OCI-LY3 (cell line): ENCODE results near the gene ARHGAP4.

ENCODE experiments used
- H2AFZ ChIP-seq: fragments of 200-600, 300-600 bp; shearing (Covaris generic); 2 replicates; pipeline ENCODE4 v1.6.0; 2014; ENCODE audit warnings: antibody characterized with exemption, low read depth, low read length
- H3K27ac ChIP-seq: fragments of 200-600, 300-600 bp; sonication (generic); 2 replicates; pipeline ENCODE4 v1.5.1; 2014; ENCODE audit warnings: mild to moderate bottlenecking, low read length, moderate library complexity, mixed read lengths
- H3K27me3 ChIP-seq: fragments of 200-600, 300-600 bp; sonication (generic); 2 replicates; pipeline ENCODE4 v1.6.1; 2014; ENCODE audit warnings: low read depth, low read length, mixed read lengths
- H3K36me3 ChIP-seq: fragments of 200-600, 300-600 bp; sonication (generic); replicated peaks from 2 replicates; pipeline ENCODE3; 2014; ENCODE audit warnings: low read depth, low read length, mixed read lengths
- H3K4me1 ChIP-seq: fragments of 300-600, 200-600 bp; sonication (generic); 2 replicates; pipeline ENCODE4 v1.6.1; 2014; ENCODE audit warnings: low read length, mixed read lengths
- H3K4me2 ChIP-seq: fragments of 200-600, 300-600 bp; sonication (generic); 2 replicates; pipeline ENCODE4 v1.6.1; 2014; ENCODE audit warnings: low read length, mixed read lengths
- H3K4me3 ChIP-seq: fragments of 300-600, 200-600 bp; sonication (generic); 2 replicates; pipeline ENCODE4 v1.5.1; 2014; ENCODE audit warnings: antibody characterized with exemption, mild to moderate bottlenecking, low read length, moderate library complexity
- H3K79me2 ChIP-seq: fragments of 300-600, 200-600 bp; shearing (Covaris generic); 2 replicates; pipeline ENCODE4 v1.6.1; 2014; ENCODE audit warnings: mild to moderate bottlenecking, low read length, mixed read lengths
- H3K9ac ChIP-seq: fragments of 300-600, 200-600 bp; shearing (Covaris generic); 2 replicates; pipeline ENCODE4 v1.6.0; 2014; ENCODE audit warnings: mild to moderate bottlenecking, low read length, moderate library complexity
- H3K9me3 ChIP-seq: fragments of 200-600, 300-600 bp; shearing (Covaris generic); 2 replicates; pipeline ENCODE4 v1.6.1; 2014; ENCODE audit warnings: low read length, mixed read lengths; ENCODE audit not compliant: insufficient read depth
- H4K20me1 ChIP-seq: fragments of 200-600, 300-600 bp; sonication (generic); 2 replicates; pipeline ENCODE4 v1.6.1; 2016; ENCODE audit warnings: low read length, mixed read lengths; ENCODE audit not compliant: insufficient read depth
- CTCF ChIP-seq: fragments of 200-600, 300-600 bp; sonication (generic); IDR thresholded peaks from 2 replicates; pipeline ENCODE4 v1.5.1; 2014; ENCODE audit warnings: antibody characterized with exemption, low read length, low read depth
- EZH2phosphoT487 ChIP-seq: fragments of 200-600 bp; shearing (Covaris generic); IDR thresholded peaks from 2 replicates; pipeline ENCODE4 v1.6.1; 2018; ENCODE audit warnings: antibody characterized with exemption, mixed run types, low read depth

ARHGAP4 gene

GRCh38 chrX:153953892-153954557 lies 28.0 kb upstream of the ARHGAP4 start:
- no peak for TF ChIP-seq EZH2phosphoT487
- TF ChIP-seq CTCF, result no peak
- Histone ChIP-seq H3K4me2 (no peak overlapping the region), H4K20me1 (no peaks in the 10 kb centered on the region), H3K9ac (no peak overlapping the region), H3K4me3 (no peak overlapping the region), H3K36me3 (peaks cover 55% of the 10 kb centered on the region), H3K4me1 (peaks cover 8% of the 10 kb centered on the region), H3K79me2 (peaks cover 8% of the 10 kb centered on the region; the same call in 1 of the 2 replicates), H3K27ac (no peak overlapping the region), H3K9me3 (no peaks in the 10 kb centered on the region), H3K27me3 (no peaks in the 10 kb centered on the region), H2AFZ (no peak overlapping the region)

GRCh38 chrX:153953342-153953830 lies 27.3 kb upstream of the ARHGAP4 start:
- Histone ChIP-seq H3K4me3 (no peak overlapping the region), H4K20me1 (no peaks in the 10 kb centered on the region), H3K9ac (peak overlapping the region; percentile 60; the same call in 1 of the 2 replicates), H3K4me2 (peak overlapping the region; percentile 49), H3K79me2 (peaks cover 8% of the 10 kb centered on the region; the same call in 1 of the 2 replicates), H3K27me3 (no peaks in the 10 kb centered on the region), H3K4me1 (peaks cover 8% of the 10 kb centered on the region), H3K36me3 (peaks cover 55% of the 10 kb centered on the region), H3K27ac (peak overlapping the region; percentile 77), H3K9me3 (no peaks in the 10 kb centered on the region), H2AFZ (no peak overlapping the region)
- TF ChIP-seq CTCF (peak; percentile 83), EZH2phosphoT487 (no peak)

GRCh38 chrX:153952373-153953026 lies 26.4 kb upstream of the ARHGAP4 start:
- Histone ChIP-seq H3K4me3 (no peak overlapping the region), H4K20me1 (no peaks in the 10 kb centered on the region), H3K79me2 (peaks cover 8% of the 10 kb centered on the region; the same call in 1 of the 2 replicates), H3K9me3 (no peaks in the 10 kb centered on the region), H2AFZ (no peak overlapping the region), H3K9ac (no peak overlapping the region; the same call in 1 of the 2 replicates), H3K4me2 (no peak overlapping the region), H3K27me3 (no peaks in the 10 kb centered on the region), H3K27ac (peak overlapping the region; percentile 77), H3K36me3 (peaks cover 55% of the 10 kb centered on the region), H3K4me1 (peaks cover 8% of the 10 kb centered on the region)
- TF ChIP-seq CTCF (no peak), EZH2phosphoT487 (no peak)

GRCh38 chrX:153951683-153952372 lies 25.8 kb upstream of the ARHGAP4 start:
- H3K4me1 ChIP-seq, result peaks cover 11% of the 10 kb centered on the region
- H3K27ac ChIP-seq, result no peak overlapping the region
- no peak overlapping the region for H3K4me2 ChIP-seq
- no peaks in the 10 kb centered on the region for H3K9me3 ChIP-seq
- H3K27me3 ChIP-seq, result no peaks in the 10 kb centered on the region
- H3K79me2 ChIP-seq, result peaks cover 8% of the 10 kb centered on the region; the same call in 1 of the 2 replicates
- no peak for TF ChIP-seq EZH2phosphoT487
- no peaks in the 10 kb centered on the region for H4K20me1 ChIP-seq
- H3K4me3 ChIP-seq, result no peak overlapping the region
- H3K9ac ChIP-seq, result no peak overlapping the region
- H3K36me3 ChIP-seq, result peaks cover 55% of the 10 kb centered on the region
- no peak overlapping the region for H2AFZ ChIP-seq
